Suprapubic skin (tissue), 4 donors: ENCODE data around the gene INAVA. TPM values are rescaled to one million over a fixed set of nuclear protein-coding genes. Genes with fewer than 3 reads are reported as not detected.
A peak's percentile ranks its signal among the peaks of the same experiment; 100 is the strongest.

ENCODE experiments used
- DNase-seq, 2 donors: peaks; one replicate each; pipeline ENCODE4 v3.0.0-alpha.2; 2019; ENCODE audit warnings: low spot score in 2 of 2
- H3K27ac ChIP-seq: fragments of 200-600 bp; sonication (generic); one replicate; pipeline ENCODE4 v1.5.1; 2019
- H3K27me3 ChIP-seq: fragments of 200-600 bp; sonication (generic); one replicate; pipeline ENCODE4 v1.5.1; 2019
- H3K36me3 ChIP-seq: fragments of 200-600 bp; sonication (generic); one replicate; pipeline ENCODE4 v1.5.1; 2019
- H3K4me1 ChIP-seq: fragments of 200-600 bp; sonication (generic); one replicate; pipeline ENCODE4 v1.5.1; 2019
- H3K4me3 ChIP-seq: fragments of 200-600 bp; sonication (generic); one replicate; pipeline ENCODE4 v1.5.1; 2019; ENCODE audit warnings: mild to moderate bottlenecking
- H3K9me3 ChIP-seq: fragments of 200-600 bp; sonication (generic); one replicate; pipeline ENCODE4 v1.5.1; 2019
- CTCF ChIP-seq, 2 donors: fragments of 200-600 bp in 1 of 2; fragments of 450-650 bp in 1 of 2; sonication (generic) in 1 of 2; IDR thresholded peaks; one replicate each; pipeline ENCODE4 v1.5.1; 2016 to 2019; ENCODE audit warnings: antibody characterized with exemption in 2 of 2, mild to moderate bottlenecking in 1 of 2, moderate library complexity in 1 of 2
- EP300 ChIP-seq: sonication (generic); formaldehyde crosslinking; IDR thresholded peaks from one replicate; pipeline ENCODE4 v1.6.1; 2017; ENCODE audit warnings: antibody characterized with exemption
- POLR2A ChIP-seq, 2 donors: fragments of 450-650 bp; IDR thresholded peaks; one replicate each; pipeline ENCODE4 v1.6.1; 2017; ENCODE audit warnings: antibody characterized with exemption in 2 of 2, mild to moderate bottlenecking in 2 of 2, moderate library complexity in 2 of 2
- POLR2AphosphoS5 ChIP-seq, 3 donors: sonication (generic); formaldehyde crosslinking; IDR thresholded peaks; one replicate each; pipeline ENCODE4 v1.6.1; 2017; ENCODE audit warnings: antibody characterized with exemption in 3 of 3
- WGBS: methylation state at CpG from one replicate; pipeline ENCODE4 v1.1.5; 2018; 5-methylcytosine and 5-hydroxymethylcytosine counted together
- total RNA-seq, 4 donors: library from RNA; depleted of rRNA; stranded (reverse); fragments of >200 nt; gene quantifications; one replicate each; pipeline ENCODE4 v1.1.0, GENCODE V29; 2016

Gene INAVA
- total RNA-seq, 4 donors from 2014 or later: 110 to 137 (median 117) TPM

- DNase-seq: no peak
- H3K4me1 ChIP-seq: peaks cover 52% of the 10 kb centered on the region
These were observed 716 bp downstream of the INAVA start for GRCh38 chr1:200895443-200895789.

GRCh38 chr1:200895801-200896530 is 1.3 kb downstream of the INAVA start:
- 65% methylated on average over 4 of the region's 9 CpGs for WGBS
- H3K27ac ChIP-seq: peak overlapping the region; percentile 76
- H3K4me3 ChIP-seq: peak overlapping the region; percentile 54
- DNase-seq: no peak
- no peaks in the 10 kb centered on the region for H3K9me3 ChIP-seq
- H3K4me1 ChIP-seq: peaks cover 52% of the 10 kb centered on the region
- H3K27me3 ChIP-seq: peaks cover 23% of the 10 kb centered on the region
- no peak for TF ChIP-seq EP300
- no peak for TF ChIP-seq POLR2AphosphoS5 (IDR thresholded peaks at IDR 0.05)
- TF ChIP-seq CTCF (IDR thresholded peaks at IDR 0.05): no peak
- TF ChIP-seq POLR2A (IDR thresholded peaks at IDR 0.05): no peak
- peaks cover 13% of the 10 kb centered on the region for H3K36me3 ChIP-seq

More at GRCh38 chr1:200895443-200895789, 716 bp downstream of the INAVA start:
- peaks cover 10% of the 10 kb centered on the region for H3K36me3 ChIP-seq
- no peak for TF ChIP-seq POLR2AphosphoS5 (IDR thresholded peaks at IDR 0.05)
- no peak for TF ChIP-seq CTCF (IDR thresholded peaks at IDR 0.05)
- 30% methylated on average over 5 of the region's 8 CpGs for WGBS
- peak overlapping the region; percentile 54 for H3K4me3 ChIP-seq
- H3K27me3 ChIP-seq: peaks cover 29% of the 10 kb centered on the region
- no peaks in the 10 kb centered on the region for H3K9me3 ChIP-seq
- peak overlapping the region; percentile 76 for H3K27ac ChIP-seq

- Histone ChIP-seq H3K9me3 (no peaks in the 10 kb centered on the region), H3K27ac (peak overlapping the region; percentile 76), H3K27me3 (peaks cover 18% of the 10 kb centered on the region), H3K4me3 (peak overlapping the region; percentile 54), H3K4me1 (peaks cover 52% of the 10 kb centered on the region), H3K36me3 (peaks cover 19% of the 10 kb centered on the region)
- no peak for DNase-seq
- 49% methylated on average over 7 of the region's 10 CpGs for WGBS
- TF ChIP-seq POLR2A (IDR thresholded peaks at IDR 0.05) (no peak), CTCF (IDR thresholded peaks at IDR 0.05) (no peak), EP300 (no peak), POLR2AphosphoS5 (IDR thresholded peaks at IDR 0.05) (no peak)
These were observed 2.0 kb downstream of the INAVA start for GRCh38 chr1:200896531-200897196.

GRCh38 chr1:200897259-200897658 is 2.6 kb downstream of the INAVA start:
- WGBS: 97% methylated on average over 5 of the region's 5 CpGs
- Histone ChIP-seq H3K9me3 (no peaks in the 10 kb centered on the region), H3K4me1 (peaks cover 50% of the 10 kb centered on the region), H3K27ac (no peak overlapping the region), H3K36me3 (peaks cover 23% of the 10 kb centered on the region), H3K27me3 (peaks cover 13% of the 10 kb centered on the region), H3K4me3 (peak overlapping the region; percentile 54)
- no peak for TF ChIP-seq POLR2AphosphoS5 (IDR thresholded peaks at IDR 0.05)
- TF ChIP-seq EP300: no peak
- TF ChIP-seq CTCF (IDR thresholded peaks at IDR 0.05): no peak
- TF ChIP-seq POLR2A (IDR thresholded peaks at IDR 0.05): no peak
- no peak for DNase-seq

GRCh38 chr1:200899015-200899386 is 4.3 kb downstream of the INAVA start:
- Histone ChIP-seq H3K9me3 (no peaks in the 10 kb centered on the region), H3K36me3 (peaks cover 29% of the 10 kb centered on the region), H3K4me1 (peaks cover 43% of the 10 kb centered on the region), H3K27me3 (peaks cover 8% of the 10 kb centered on the region), H3K4me3 (no peak overlapping the region), H3K27ac (no peak overlapping the region)
- DNase-seq: no peak
- no peak for TF ChIP-seq CTCF (IDR thresholded peaks at IDR 0.05)
- no peak for TF ChIP-seq POLR2AphosphoS5 (IDR thresholded peaks at IDR 0.05)
- TF ChIP-seq EP300: no peak
- TF ChIP-seq POLR2A (IDR thresholded peaks at IDR 0.05): no peak
- 39% methylated on average over 3 of the region's 3 CpGs for WGBS
